Motor neuron (in vitro differentiated cells): ENCODE measurements around the gene CD300E. TPM values are rescaled to one million over a fixed set of nuclear protein-coding genes. Genes with fewer than 3 reads are reported as not detected.
A peak's percentile ranks its signal among the peaks of the same experiment; 100 is the strongest.

ENCODE experiments used
- ATAC-seq, 8 experiments: fragments of 200-7000 bp; cut with Tn5 transposase; replicated peaks in 6 of 8; 2 replicates each; pipeline ENCODE4 v1.8.0; 2021; ENCODE audit warnings: mild to moderate bottlenecking in 8 of 8, moderate library complexity in 8 of 8
- H3K27ac ChIP-seq, 2 donors: fragments of 250-450 bp; sonication (Bioruptor Pico); 2 replicates each; pipeline ENCODE4 v1.9.0; 2021; ENCODE audit warnings: antibody characterized with exemption in 2 of 2, mild to moderate bottlenecking in 2 of 2, moderate library complexity in 1 of 2
- H3K4me1 ChIP-seq, 2 donors: fragments of 250-450 bp; sonication (Bioruptor Pico); replicated peaks in 1 of 2; 2 replicates each; pipeline ENCODE4 v1.6.1; 2021; ENCODE audit warnings: antibody characterized with exemption in 2 of 2, mild to moderate bottlenecking in 2 of 2, moderate library complexity in 1 of 2
- H3K4me3 ChIP-seq, 5 donors: fragments of 250-450 bp; sonication (Bioruptor Pico); 2 replicates each; pipeline ENCODE4 v1.9.0; 2021; ENCODE audit warnings: antibody characterized with exemption in 5 of 5, mild to moderate bottlenecking in 5 of 5, moderate library complexity in 4 of 5
- WGBS, 10 experiments: fragments of 450-650 bp; shearing (Covaris generic); methylation state at CpG; one replicate each; pipeline ENCODE4 v1.0.0; 2022; 5-methylcytosine and 5-hydroxymethylcytosine counted together
- in situ Hi-C, 9 experiments: fragments of 400-800 bp; cut with MboI; loops; one replicate each; pipeline ENCODE4 v1.15.0; 2021; ENCODE audit warnings: low sequenced_read_pairs in 9 of 9, low pct_unique_long_range_greater_than_20kb in 2 of 9; ENCODE audit not compliant: unreplicated experiment in 9 of 9
- total RNA-seq, 8 experiments: library from RNA; unstranded; fragments of 300-600 nt; gene quantifications; 2 replicates each; pipeline versions ENCODE4 v1.2.3 to v1.2.4, GENCODE V29; 2022

The CD300E gene
- total RNA-seq, 8 experiments from 2014 or later = 0.14 to 0.47 (median 0.25) TPM; not detected in 3

GRCh38 chr17:74605361-74605760 lies 18.2 kb downstream of the CD300E start:
- peak in 7 of 8 experiments; percentile 53 to 82 (median 65) for ATAC-seq
- WGBS, 10 experiments = 0 to 80% (median 60%) methylated on average over 1 to 7 of the region's 10 CpGs; no CpG with 5 or more reads in 3 of the 10 experiments
- no peak overlapping the region for H3K27ac ChIP-seq

GRCh38 chr17:74604761-74605160 lies 18.8 kb downstream of the CD300E start:
- Histone ChIP-seq H3K27ac (no peak overlapping the region), H3K4me1 (peaks cover 0 to 7% of the 10 kb centered on the region in 2 donors), H3K4me3 (no peak overlapping the region)
- in situ Hi-C loops = loop anchor here in 1 of 9 experiments (25.0 kb wide), 1 partner anchor 108 kb away; the partner anchor contains the start of gene CD300LF
- peak in 3 of 8 experiments; percentile 75 to 81 (median 77) for ATAC-seq
- WGBS, 10 experiments = 17 to 80% (median 76%) methylated on average over 1 to 3 of the region's 10 CpGs; no CpG with 5 or more reads in 5 of the 10 experiments

More at GRCh38 chr17:74605361-74605760, 18.2 kb downstream of the CD300E start:
- in situ Hi-C loops = loop anchor here in 1 of 9 experiments (25.0 kb wide), 1 partner anchor 107 kb away; the partner anchor contains the start of gene CD300LF
- Histone ChIP-seq H3K4me1 (peaks cover 0 to 7% of the 10 kb centered on the region in 2 donors), H3K4me3 (no peak overlapping the region)

GRCh38 chr17:74604200-74604599 lies 19.3 kb downstream of the CD300E start:
- 20 to 100% (median 80%) methylated on average over 1 to 2 of the region's 6 CpGs; no CpG with 5 or more reads in 5 of the 10 experiments for WGBS, 10 experiments
- H3K27ac ChIP-seq = no peak overlapping the region
- ATAC-seq = no peak
- no peak overlapping the region for H3K4me3 ChIP-seq
- peaks cover under 1 to 12% of the 10 kb centered on the region in 2 donors for H3K4me1 ChIP-seq
- in situ Hi-C loops = loop anchor here in 1 of 9 experiments (25.0 kb wide), 1 partner anchor 108 kb away; the partner anchor contains the start of gene CD300LF

- no peak for ATAC-seq
- no peak overlapping the region for H3K4me3 ChIP-seq
- WGBS, 10 experiments = 17 to 94% (median 56%) methylated on average over 1 to 4 of the region's 5 CpGs; no CpG with 5 or more reads in 1 of the 10 experiments
- H3K27ac ChIP-seq = no peak overlapping the region
- H3K4me1 ChIP-seq = peaks cover 2 to 14% of the 10 kb centered on the region in 2 donors
- in situ Hi-C loops = loop anchor here in 1 of 9 experiments (25.0 kb wide), 1 partner anchor 109 kb away; the partner anchor contains the start of gene CD300LF
Measured at GRCh38 chr17:74603746-74604145, 19.8 kb downstream of the CD300E start.

- Histone ChIP-seq H3K4me1 (peaks cover 2 to 14% of the 10 kb centered on the region in 2 donors), H3K27ac (no peak overlapping the region), H3K4me3 (no peak overlapping the region)
- 13 to 83% (median 60%) methylated on average over 1 to 4 of the region's 6 CpGs; no CpG with 5 or more reads in 3 of the 10 experiments for WGBS, 10 experiments
- ATAC-seq = no peak
- in situ Hi-C loops = loop anchor here in 1 of 9 experiments (25.0 kb wide), 1 partner anchor 109 kb away; the partner anchor contains the start of gene CD300LF
Measured at GRCh38 chr17:74603037-74603635, 20.4 kb downstream of the CD300E start.

GRCh38 chr17:74601944-74602572 lies 21.5 kb downstream of the CD300E start:
- in situ Hi-C loops = loop anchor here in 1 of 9 experiments (25.0 kb wide), 1 partner anchor 110 kb away; the partner anchor contains the start of gene CD300LF
- peak; percentile 5 to 67 (median 42) for ATAC-seq
- Histone ChIP-seq H3K27ac (no peak overlapping the region), H3K4me1 (peaks cover 2 to 14% of the 10 kb centered on the region in 2 donors), H3K4me3 (no peak overlapping the region)
- 0 to 41% (median 28%) methylated on average over 2 to 10 of the region's 12 CpGs; no CpG with 5 or more reads in 3 of the 10 experiments for WGBS, 10 experiments

- peaks cover 2 to 10% of the 10 kb centered on the region in 2 donors for H3K4me1 ChIP-seq
- WGBS, 10 experiments = 0 to 67% (median 42%) methylated on average over 1 to 6 of the region's 10 CpGs; no CpG with 5 or more reads in 3 of the 10 experiments
- no peak overlapping the region for H3K27ac ChIP-seq
- in situ Hi-C loops = no loop called here
- H3K4me3 ChIP-seq = no peak overlapping the region
- peak in 6 of 8 experiments; percentile 33 to 71 (median 56) for ATAC-seq
Measured at GRCh38 chr17:74599448-74599939, 24.0 kb downstream of the CD300E start.

GRCh38 chr17:74599023-74599399 lies 24.5 kb downstream of the CD300E start:
- 0 to 20% (median 10%) methylated on average over 1 to 3 of the region's 3 CpGs; no CpG with 5 or more reads in 7 of the 10 experiments for WGBS, 10 experiments
- Histone ChIP-seq H3K4me3 (no peak overlapping the region), H3K27ac (no peak overlapping the region), H3K4me1 (peaks cover 2 to 10% of the 10 kb centered on the region in 2 donors)
- in situ Hi-C loops = no loop called here
- ATAC-seq = no peak

- H3K27ac ChIP-seq = no peak overlapping the region
- no peak overlapping the region for H3K4me3 ChIP-seq
- in situ Hi-C loops = no loop called here
- H3K4me1 ChIP-seq = peaks cover 2 to 9% of the 10 kb centered on the region in 2 donors
- WGBS, 10 experiments = 0 to 100% (median 71%) methylated on average over 1 to 4 of the region's 4 CpGs; no CpG with 5 or more reads in 3 of the 10 experiments
- ATAC-seq = no peak
Measured at GRCh38 chr17:74598346-74599022, 25.1 kb downstream of the CD300E start.

- 0 to 90% (median 66%) methylated on average over 1 to 8 of the region's 8 CpGs; no CpG with 5 or more reads in 1 of the 10 experiments for WGBS, 10 experiments
- Histone ChIP-seq H3K27ac (no peak overlapping the region), H3K4me3 (no peak overlapping the region), H3K4me1 (peaks cover 2 to 6% of the 10 kb centered on the region in 2 donors)
- in situ Hi-C loops = no loop called here
- ATAC-seq = no peak
Measured at GRCh38 chr17:74597069-74597790, 26.3 kb downstream of the CD300E start.

- H3K4me3 ChIP-seq = no peak overlapping the region
- in situ Hi-C loops = no loop called here
- H3K27ac ChIP-seq = no peak overlapping the region
- ATAC-seq = no peak
- H3K4me1 ChIP-seq = peaks cover 2 to 6% of the 10 kb centered on the region in 2 donors
- WGBS, 10 experiments = 0 to 94% (median 60%) methylated on average over 1 to 5 of the region's 6 CpGs; no CpG with 5 or more reads in 3 of the 10 experiments
Measured at GRCh38 chr17:74595037-74595750, 28.3 kb downstream of the CD300E start.
